OCI-LY7 (cell line): ENCODE measurements around the gene MISP3.

Source experiments
- EZH2phosphoT487 ChIP-seq: fragments of 200-600 bp; sonication (generic); IDR thresholded peaks from 2 replicates; pipeline ENCODE4 v1.6.1; 2018; ENCODE audit warnings: low read depth, borderline replicate concordance, mild to moderate bottlenecking, mixed run types, antibody characterized with exemption, low read length, moderate library complexity, mixed read lengths
- TF ChIP-seq, protein P1 (sequence below): fragments of 200-600 bp; sonication (generic); conservative IDR thresholded peaks from 2 replicates; pipeline ENCODE4 v1.5.1; 2014; ENCODE audit warnings: mild to moderate bottlenecking, antibody characterized with exemption, low read length, moderate library complexity, mixed read lengths

DNA sequence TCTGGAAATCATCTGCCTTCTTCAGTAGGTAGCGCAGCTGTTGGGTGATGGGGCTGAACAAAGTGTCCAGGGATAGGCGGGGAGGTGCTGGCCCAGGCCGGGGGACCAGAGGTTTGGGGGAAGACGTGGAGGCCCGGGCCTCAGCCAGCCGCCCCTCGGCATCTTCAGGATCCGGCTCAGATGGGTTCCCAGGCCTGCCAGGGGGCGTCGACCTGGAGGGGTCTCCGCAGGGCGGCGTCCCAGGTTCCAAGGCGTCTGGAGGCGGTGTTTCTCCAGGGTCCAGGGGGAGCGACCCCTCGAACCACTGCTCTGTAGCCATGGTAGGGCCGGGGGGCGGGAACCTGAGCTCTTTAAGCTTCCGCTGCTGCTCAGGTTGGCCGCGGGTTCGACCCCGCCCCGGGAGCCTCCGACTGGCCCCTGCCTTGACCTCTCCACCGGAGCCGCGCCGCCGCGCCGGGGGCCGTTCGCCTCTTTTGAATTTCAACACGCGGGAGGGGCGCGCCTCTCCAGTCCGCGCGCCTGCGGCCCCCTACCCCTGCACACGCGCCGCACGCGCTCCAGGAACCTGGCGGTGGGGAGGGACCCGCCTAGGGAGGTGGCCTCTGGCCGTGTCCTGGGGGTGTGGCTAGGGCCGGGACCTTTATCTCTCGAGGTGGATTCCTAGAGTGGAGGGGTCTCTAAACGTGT lies 12.9 kb downstream of the MISP3 start, which contains the start of gene C19orf67:
- TF ChIP-seq, protein P1, sequence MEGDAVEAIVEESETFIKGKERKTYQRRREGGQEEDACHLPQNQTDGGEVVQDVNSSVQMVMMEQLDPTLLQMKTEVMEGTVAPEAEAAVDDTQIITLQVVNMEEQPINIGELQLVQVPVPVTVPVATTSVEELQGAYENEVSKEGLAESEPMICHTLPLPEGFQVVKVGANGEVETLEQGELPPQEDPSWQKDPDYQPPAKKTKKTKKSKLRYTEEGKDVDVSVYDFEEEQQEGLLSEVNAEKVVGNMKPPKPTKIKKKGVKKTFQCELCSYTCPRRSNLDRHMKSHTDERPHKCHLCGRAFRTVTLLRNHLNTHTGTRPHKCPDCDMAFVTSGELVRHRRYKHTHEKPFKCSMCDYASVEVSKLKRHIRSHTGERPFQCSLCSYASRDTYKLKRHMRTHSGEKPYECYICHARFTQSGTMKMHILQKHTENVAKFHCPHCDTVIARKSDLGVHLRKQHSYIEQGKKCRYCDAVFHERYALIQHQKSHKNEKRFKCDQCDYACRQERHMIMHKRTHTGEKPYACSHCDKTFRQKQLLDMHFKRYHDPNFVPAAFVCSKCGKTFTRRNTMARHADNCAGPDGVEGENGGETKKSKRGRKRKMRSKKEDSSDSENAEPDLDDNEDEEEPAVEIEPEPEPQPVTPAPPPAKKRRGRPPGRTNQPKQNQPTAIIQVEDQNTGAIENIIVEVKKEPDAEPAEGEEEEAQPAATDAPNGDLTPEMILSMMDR, result no peak
- TF ChIP-seq EZH2phosphoT487, result no peak
